Fibroblast of the aortic adventitia (primary cell): ENCODE data around the gene ZNRF1. TPM values are rescaled to one million over a fixed set of nuclear protein-coding genes. Genes with fewer than 3 reads are reported as not detected.
A peak's percentile ranks its signal among the peaks of the same experiment; 100 is the strongest.

Experiments
- DNase-seq: peaks from one replicate; pipeline ENCODE4 v3.0.0-alpha.2; 2010; ENCODE audit warnings: low read depth
- H3K4me3 ChIP-seq: 2 replicates; pipeline ENCODE4 v1.5.1; 2011; ENCODE audit warnings: low read depth, mild to moderate bottlenecking, control low read depth, low read length, moderate library complexity
- CTCF ChIP-seq: IDR thresholded peaks from 2 replicates; pipeline ENCODE4 v1.5.1; 2011; ENCODE audit warnings: mild to moderate bottlenecking, low read length, control low read depth, inconsistent platforms; ENCODE audit not compliant: insufficient read depth
- total RNA-seq: library from RNA; depleted of rRNA; stranded (reverse); fragments of >200 nt; gene quantifications from 2 replicates; pipeline ENCODE4 v1.2.3, GENCODE V29; 2012; ENCODE audit warnings: low replicate concordance

Gene ZNRF1
- total RNA-seq, 1 donor: 14.5 TPM

- TF ChIP-seq CTCF: peak; percentile 91
These were observed 112.1 kb downstream of the ZNRF1 start for GRCh38 chr16:75110637-75111513.

GRCh38 chr16:75111514-75111940, 112.7 kb downstream of the ZNRF1 start:
- TF ChIP-seq CTCF: no peak

More at GRCh38 chr16:75110637-75111513, 112.1 kb downstream of the ZNRF1 start:
- peak; percentile 91 for DNase-seq
- H3K4me3 ChIP-seq: peak overlapping the region; percentile 41

DNA sequence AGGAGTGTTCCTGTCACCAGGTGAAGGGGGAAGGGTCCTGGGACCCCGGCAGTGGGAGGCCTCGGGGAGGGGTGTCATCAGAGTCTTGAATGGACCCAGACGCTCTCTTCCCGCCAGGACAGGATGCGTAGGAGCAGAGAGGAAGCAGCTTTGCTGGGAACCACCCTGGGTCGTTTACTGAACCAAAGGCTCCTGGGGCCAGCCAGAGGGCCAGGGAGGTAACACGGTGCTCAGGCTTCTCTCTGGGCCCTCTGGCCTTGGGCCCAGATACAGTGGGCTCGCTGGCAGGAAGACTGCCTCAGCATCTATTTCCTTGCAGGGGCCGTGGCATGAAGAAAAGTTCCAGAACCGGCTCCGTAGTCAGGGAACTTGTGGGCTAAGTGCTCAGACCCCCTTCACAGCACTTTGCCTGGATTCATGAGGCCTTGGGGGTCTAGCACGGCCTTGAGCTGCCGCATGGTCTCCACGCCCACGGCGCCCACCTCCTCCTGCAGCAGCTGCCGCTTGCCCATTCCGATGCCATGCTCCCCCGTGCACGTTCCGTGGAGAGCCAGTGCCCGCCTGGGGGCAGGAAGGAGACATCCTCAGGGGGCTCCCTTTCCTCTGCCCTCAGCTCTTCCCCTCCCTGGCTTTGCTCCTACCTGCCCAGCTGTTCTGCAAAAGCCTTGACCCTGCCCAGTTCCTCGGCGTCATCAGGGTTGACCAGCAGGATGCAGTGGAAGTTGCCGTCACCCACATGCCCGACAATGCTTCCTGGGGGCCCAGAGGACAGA, 113.3 kb downstream of the ZNRF1 start:
- no peak for TF ChIP-seq CTCF
- no peak overlapping the region for H3K4me3 ChIP-seq
- DNase-seq: no peak

More at GRCh38 chr16:75111514-75111940, 112.7 kb downstream of the ZNRF1 start:
- H3K4me3 ChIP-seq: no peak overlapping the region
- no peak for DNase-seq

DNA sequence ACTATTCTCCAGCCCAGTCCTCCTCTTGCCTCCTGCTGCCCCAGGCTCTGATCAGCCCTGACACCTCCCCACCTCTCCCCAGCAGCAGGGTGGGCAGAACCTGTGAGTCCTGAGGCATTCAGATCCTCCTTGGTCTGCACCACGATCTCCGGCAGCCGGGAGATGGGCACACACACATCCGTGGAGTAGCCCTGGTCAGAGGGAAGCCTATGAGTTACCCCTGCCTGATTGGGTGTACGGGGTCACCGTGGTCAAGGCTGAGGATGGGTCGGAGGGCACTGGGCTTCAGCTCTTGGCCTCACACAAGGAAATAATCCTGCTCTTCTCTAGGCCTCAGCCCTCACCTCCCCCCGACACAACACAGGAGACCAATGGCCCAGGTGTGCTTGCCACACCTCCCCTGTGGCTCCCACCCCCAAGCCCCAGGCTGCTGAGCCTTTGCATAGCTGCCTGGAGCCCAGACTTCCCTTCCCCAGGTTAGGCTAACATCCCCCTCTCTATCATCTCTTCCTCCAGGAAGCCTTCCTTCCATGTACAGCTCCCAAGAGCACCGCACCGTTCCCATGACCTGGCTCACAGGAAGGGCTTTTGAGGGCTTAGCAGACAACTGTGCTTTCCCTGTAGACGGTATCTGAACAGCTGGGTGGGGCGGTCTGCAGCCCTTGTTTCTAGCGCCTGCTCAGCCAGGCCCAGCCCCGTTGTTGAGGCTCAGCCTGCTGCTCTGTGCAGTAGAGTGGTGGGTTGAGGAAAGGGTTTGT, 114.1 kb downstream of the ZNRF1 start:
- H3K4me3 ChIP-seq: no peak overlapping the region
- TF ChIP-seq CTCF: no peak
- DNase-seq: no peak

- no peak for DNase-seq
- H3K4me3 ChIP-seq: no peak overlapping the region
- no peak for TF ChIP-seq CTCF
These were observed 114.8 kb downstream of the ZNRF1 start for GRCh38 chr16:75113541-75114121.
